Epithelial cell of esophagus (primary cell): ENCODE results near the gene S1PR1.
"Not testable (repeated sequence)": the region's sequence is repeated elsewhere in the genome, so short reads cannot be mapped to it uniquely, and the experiment has no call there.

Source experiments
- DNase-seq: peaks from one replicate; pipeline ENCODE4 v3.0.0; 2010; ENCODE audit warnings: low read depth
- H3K4me3 ChIP-seq: 2 replicates; pipeline ENCODE4 v1.5.1; 2011; ENCODE audit warnings: mild to moderate bottlenecking, low read length, control low read depth
- TF ChIP-seq, protein P1 (sequence below): IDR thresholded peaks from 2 replicates; pipeline ENCODE4 v1.5.1; 2011; ENCODE audit warnings: low read depth, mild to moderate bottlenecking, low read length, control low read depth, inconsistent platforms; ENCODE audit not compliant: insufficient read depth; ENCODE audit errors: missing control alignments

The S1PR1 gene

DNA sequence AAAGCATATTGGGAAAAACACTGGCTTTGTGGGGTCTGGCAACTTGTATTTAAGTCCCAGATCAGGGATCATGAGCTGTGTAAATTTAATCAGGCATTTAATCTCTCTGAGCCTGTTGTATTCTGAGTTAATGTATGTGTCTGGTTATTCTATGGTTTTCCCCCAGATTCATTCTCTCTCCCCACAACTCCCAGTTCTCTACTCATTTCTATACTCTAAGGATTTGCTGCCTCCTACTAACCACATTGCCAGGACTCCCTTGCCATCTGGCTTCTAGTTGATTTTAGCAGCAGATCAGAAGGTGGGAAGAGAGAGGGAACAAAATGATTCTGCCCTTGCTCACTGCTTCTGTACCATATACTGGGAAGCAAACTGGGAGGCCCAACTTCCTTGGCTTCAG, 31.4 kb upstream of the S1PR1 start:
- no peak for DNase-seq
- no peak overlapping the region for H3K4me3 ChIP-seq
- TF ChIP-seq, protein P1, sequence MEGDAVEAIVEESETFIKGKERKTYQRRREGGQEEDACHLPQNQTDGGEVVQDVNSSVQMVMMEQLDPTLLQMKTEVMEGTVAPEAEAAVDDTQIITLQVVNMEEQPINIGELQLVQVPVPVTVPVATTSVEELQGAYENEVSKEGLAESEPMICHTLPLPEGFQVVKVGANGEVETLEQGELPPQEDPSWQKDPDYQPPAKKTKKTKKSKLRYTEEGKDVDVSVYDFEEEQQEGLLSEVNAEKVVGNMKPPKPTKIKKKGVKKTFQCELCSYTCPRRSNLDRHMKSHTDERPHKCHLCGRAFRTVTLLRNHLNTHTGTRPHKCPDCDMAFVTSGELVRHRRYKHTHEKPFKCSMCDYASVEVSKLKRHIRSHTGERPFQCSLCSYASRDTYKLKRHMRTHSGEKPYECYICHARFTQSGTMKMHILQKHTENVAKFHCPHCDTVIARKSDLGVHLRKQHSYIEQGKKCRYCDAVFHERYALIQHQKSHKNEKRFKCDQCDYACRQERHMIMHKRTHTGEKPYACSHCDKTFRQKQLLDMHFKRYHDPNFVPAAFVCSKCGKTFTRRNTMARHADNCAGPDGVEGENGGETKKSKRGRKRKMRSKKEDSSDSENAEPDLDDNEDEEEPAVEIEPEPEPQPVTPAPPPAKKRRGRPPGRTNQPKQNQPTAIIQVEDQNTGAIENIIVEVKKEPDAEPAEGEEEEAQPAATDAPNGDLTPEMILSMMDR, result no peak

DNA sequence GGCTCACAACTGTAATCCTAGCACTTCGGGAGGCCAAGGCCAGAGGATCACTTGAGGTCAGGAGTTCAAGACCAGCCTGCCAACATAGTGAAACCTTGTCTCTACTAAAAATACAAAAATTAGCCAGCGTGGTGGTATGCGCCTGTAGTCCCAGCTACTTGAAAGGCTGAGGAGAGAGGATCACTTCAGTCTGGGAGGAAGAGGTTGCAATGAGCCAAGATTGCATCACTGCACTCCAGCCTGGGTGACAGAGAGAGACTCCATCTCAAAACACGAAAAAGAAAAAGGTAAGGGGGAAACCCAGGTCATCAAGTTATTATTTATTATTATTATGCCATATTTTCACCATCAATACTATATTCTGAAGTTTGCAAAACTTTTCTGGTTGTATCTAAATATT, 30.7 kb upstream of the S1PR1 start:
- not testable (repeated sequence) for DNase-seq, H3K4me3 ChIP-seq

DNA sequence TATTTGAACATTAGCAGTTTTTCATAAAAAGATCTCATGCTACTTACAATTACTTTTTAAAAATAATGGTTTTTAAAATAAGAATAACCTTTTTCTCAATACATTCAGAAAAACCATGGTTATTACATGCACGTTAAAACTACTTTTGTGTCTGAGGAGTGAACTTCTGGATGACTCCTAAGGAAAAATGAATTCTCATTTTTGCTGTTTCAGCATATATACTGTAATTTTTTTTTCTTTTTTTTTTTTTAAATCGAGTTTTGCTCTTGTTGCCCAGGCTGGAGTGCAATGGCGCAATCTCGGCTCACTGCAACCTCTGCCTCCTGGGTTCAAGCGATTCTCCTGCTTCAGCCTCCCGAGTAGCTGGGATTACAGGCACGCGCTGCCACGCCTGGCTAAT, 29.5 kb upstream of the S1PR1 start:
- H3K4me3 ChIP-seq, DNase-seq: not testable (repeated sequence)

DNA sequence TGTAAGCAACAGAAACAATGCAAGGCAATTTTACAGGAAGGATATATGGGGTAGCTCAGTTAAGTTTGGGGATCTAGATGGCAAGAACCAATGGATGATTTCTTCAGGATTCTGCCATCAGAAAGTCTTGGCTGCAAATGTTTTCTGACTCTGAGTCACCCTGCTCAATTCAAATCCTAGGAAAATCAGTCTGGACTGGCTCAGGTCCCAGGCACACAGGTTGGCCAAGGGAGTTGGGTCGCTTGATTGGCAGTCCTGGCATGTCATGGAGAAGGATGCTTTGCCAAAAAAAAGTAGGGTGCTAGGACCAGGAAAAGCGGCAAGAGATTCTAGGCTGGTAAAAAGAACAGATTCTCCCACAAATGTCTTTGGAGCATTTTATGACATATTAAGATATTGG, 28.9 kb upstream of the S1PR1 start:
- peak; percentile 24 for DNase-seq
- H3K4me3 ChIP-seq, result no peak overlapping the region
- TF ChIP-seq, protein P1, result no peak

DNA sequence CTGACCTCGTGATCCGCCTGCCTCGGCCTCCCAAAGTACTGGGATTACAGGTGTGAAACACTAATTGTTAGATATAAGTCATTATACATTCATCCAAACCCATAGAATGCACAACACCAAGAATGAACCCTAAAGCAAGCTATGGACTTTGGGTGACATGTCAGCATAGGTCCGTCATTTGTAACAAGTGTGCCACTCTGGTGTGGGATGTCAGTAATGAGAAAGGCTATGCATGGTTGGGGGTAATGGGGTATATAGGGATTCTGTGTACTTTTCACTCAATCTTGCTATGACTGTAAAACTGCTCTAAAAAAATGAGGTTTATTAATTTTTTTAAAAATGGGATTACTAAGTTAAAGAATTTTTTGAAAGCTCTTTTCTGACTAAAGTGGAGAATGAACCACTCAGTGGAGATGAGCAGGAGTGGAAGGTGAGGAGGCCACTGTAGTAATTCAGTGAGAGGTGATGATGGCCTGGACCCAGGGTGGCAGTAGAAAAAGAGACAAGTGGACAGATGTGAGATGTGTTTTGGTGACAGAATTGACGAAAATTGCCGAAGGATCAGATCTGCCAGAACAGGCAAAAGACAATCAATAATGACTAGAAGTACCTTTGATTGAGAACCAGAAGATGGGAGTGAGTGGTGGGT, 21.3 kb upstream of the S1PR1 start:
- DNase-seq, result no peak
- TF ChIP-seq, protein P1, result no peak
- H3K4me3 ChIP-seq, result no peak overlapping the region

DNA sequence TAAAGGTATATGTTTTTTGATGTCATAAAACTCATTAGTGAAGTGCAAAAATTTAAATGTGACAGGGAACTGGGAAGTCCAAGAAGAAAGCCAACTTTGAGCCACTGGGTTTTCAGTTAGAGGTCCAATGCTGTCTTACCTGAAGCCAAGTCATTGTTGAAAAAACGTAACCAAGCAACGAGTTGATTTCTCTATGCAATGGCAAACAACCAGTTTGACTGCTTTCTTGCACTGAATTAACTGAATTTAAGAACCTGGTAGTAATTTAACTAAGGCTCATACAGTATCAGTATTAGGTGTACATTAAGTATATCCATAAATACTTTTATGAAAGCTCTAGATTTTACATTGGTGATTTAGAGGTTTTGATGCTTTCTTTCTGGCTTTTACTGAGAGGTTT, 20.2 kb upstream of the S1PR1 start:
- H3K4me3 ChIP-seq, result no peak overlapping the region
- DNase-seq, result peak; percentile 77
- TF ChIP-seq, protein P1, result no peak

DNA sequence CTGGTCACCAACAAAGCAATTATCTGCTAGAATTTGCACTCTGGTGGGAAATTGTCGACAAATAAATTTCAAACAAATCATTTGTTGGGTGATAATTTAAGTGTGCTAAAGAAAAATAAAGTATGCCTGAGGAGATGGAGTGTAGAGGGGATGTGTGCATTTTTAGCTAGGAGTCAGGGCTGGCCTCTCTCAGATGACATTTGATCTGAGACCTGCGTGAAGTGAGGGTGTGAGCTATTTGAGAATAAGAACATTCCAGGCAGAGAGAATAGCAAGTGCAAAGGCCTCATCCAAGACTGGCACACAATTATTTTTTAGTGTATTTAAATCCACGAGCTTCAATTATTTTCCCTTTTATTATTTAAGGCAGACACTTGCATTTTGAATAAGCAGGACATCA, 19.7 kb upstream of the S1PR1 start:
- H3K4me3 ChIP-seq, result no peak overlapping the region
- DNase-seq, result no peak
- TF ChIP-seq, protein P1, result no peak

GRCh38 chr1:101218968-101219367, 17.9 kb upstream of the S1PR1 start:
- DNase-seq, H3K4me3 ChIP-seq: not testable (repeated sequence)
